ENCODE data around the gene ZNF423. TPM values are rescaled to one million over a fixed set of nuclear protein-coding genes. Genes with fewer than 3 reads are reported as not detected.

The ZNF423 gene
- total RNA-seq, 2 experiments from 2014 or later = not detected

DNA sequence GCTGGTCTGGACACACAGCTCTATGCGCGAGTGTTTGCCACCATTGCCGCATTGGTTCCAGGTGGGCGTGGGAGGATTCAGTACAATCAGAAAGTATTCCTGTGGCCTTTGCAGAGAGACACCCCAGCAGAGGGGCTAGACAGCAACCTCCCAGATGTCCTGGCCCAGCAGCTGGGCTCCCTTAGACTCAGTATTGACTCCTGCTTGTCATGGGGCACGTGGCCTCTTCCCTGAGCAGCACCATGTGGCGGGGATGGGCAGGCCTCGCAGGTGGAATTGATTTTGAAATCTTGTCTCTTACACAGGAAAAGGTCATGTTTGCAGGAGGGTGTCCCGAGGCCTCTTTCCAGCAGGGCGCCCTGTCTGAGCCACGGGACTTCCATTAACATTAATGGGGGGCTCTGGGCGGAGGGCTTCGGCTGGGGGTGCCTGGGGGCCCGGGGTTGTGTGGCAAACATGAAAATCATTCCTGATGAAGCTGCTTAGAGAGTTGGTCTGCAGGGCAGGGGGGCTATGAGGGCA is 385.9 kb downstream of the ZNF423 start:
- intact Hi-C loops (cut with micrococcal nuclease) = no loop called here

DNA sequence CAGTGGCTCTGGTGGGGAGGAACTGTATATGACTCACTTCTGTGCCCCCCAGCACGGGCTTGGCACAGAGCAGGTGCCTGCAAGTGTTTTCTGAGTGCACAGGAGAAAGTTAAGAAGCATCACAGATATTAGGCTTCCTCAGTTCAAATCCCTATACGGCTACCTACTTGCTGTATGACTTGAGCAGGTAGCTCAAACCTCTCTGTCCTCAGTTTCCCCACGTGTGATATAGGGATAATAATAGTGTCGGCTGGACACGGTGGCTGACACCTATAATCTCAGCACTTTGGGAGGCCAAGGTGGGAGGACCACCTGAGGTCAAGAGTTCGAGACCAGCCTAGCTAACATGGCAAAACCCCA is 386.6 kb downstream of the ZNF423 start:
- peaks cover 5% of the 10 kb centered on the region for H3K4me1 Mint-ChIP-seq (ENCODE audit: low read depth)
- no peak for DNase-seq
- no peaks in the 10 kb centered on the region for H3K36me3 Mint-ChIP-seq
- H3K27ac Mint-ChIP-seq = no peak overlapping the region
- H3K4me3 Mint-ChIP-seq = no peak overlapping the region
- ChIA-PET POLR2A (no interaction called here), CTCF (no interaction called here)
- H3K9me3 Mint-ChIP-seq = no peaks in the 10 kb centered on the region
- intact Hi-C loops (cut with micrococcal nuclease) = no loop called here
- H3K27me3 Mint-ChIP-seq = no peaks in the 10 kb centered on the region

More for the DNA sequence above, 385.9 kb downstream of the ZNF423 start:
- no peaks in the 10 kb centered on the region for H3K9me3 Mint-ChIP-seq
- no peaks in the 10 kb centered on the region for H3K36me3 Mint-ChIP-seq
- no peak for DNase-seq
- no peaks in the 10 kb centered on the region for H3K27me3 Mint-ChIP-seq
- H3K4me1 Mint-ChIP-seq (ENCODE audit: low read depth) = no peaks in the 10 kb centered on the region
- CTCF ChIA-PET = no interaction called here
- no peak overlapping the region for H3K4me3 Mint-ChIP-seq
- no peak overlapping the region for H3K27ac Mint-ChIP-seq
- POLR2A ChIA-PET = no interaction called here

DNA sequence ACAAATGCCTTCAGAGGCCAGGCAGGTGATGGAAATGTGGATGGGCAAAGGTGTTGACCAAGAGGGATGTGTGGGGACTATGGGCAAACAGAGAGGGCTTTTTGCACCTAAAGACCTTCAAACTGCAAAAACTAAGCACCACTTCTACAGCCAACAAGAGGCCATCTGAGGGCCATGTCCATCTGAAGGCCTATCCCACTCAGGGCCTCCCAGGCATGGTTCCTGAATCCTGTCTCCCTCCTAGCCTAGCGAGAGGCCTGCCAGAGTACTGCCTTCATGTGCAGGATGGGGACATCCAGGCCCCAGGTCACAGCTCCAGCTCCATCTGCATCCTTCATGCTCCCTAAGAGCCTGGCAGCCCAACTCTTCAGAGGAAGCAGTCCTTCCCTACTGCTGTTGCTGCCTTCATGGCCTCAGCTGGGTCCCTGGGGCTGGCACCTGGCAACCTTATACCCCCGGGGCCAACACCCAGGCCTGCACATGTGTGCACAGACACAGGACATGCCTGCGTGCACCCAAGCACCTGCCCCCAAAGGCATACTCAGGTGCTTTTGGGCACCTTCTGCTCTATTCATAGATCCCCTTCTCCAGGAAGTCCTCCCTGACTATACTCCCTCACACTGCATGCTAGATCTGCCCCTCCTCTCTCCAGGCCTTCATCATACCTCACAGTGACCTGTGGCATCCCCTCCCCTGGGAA is 387.2 kb downstream of the ZNF423 start:
- Mint-ChIP-seq H3K27me3 (no peaks in the 10 kb centered on the region), H3K36me3 (no peaks in the 10 kb centered on the region), H3K4me1 (ENCODE audit: low read depth) (peaks cover 10% of the 10 kb centered on the region), H3K4me3 (no peak overlapping the region), H3K27ac (no peak overlapping the region), H3K9me3 (no peaks in the 10 kb centered on the region)
- DNase-seq = no peak
- intact Hi-C loops (cut with micrococcal nuclease) = no loop called here
- ChIA-PET CTCF (no interaction called here), POLR2A (no interaction called here)

DNA sequence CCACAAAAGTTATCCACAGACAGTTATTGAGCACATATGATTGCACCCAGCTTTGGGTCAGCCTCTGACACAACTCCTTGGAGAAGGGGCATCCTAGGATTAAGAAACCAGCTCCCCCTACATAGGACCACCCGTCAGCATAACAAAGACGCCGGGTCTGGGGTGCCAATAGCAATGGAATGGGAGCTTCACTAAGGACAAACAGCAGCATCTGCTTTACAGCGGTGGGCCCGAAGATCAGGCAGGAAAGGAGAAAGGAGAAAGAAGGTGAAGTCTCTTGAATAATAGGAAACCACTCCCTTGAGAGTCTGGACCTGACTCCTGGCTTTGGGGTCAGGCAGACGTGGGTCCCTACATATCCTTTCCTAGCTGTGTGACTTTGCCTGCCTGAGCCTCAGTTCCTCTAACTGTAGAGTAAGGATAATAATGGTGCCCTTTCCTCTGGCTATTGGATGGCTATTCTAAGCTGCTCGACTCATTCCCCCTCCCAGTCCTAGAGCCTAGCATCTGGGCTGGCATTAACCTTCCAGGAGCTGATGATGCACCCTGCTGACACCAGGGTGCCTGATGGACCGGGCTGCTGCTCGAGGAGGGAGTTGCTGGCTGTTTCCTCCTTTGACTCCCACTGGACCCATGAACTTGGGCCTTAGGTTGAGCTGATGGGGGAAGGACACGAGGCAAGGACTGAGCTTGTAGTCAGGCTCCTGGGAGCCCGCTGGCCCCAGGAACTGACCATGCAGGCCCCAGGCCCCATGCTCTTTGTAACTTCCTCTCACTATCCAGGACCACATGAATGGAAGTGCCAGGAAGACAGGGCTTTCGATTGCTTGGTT is 388.2 kb downstream of the ZNF423 start:
- POLR2A ChIA-PET = no interaction called here
- H3K27ac Mint-ChIP-seq = no peak overlapping the region
- intact Hi-C loops (cut with micrococcal nuclease) = no loop called here
- DNase-seq = no peak
- CTCF ChIA-PET = no interaction called here
- no peaks in the 10 kb centered on the region for H3K9me3 Mint-ChIP-seq
- peaks cover 20% of the 10 kb centered on the region for H3K4me1 Mint-ChIP-seq (ENCODE audit: low read depth)
- H3K27me3 Mint-ChIP-seq = no peaks in the 10 kb centered on the region
- H3K4me3 Mint-ChIP-seq = no peak overlapping the region
- no peaks in the 10 kb centered on the region for H3K36me3 Mint-ChIP-seq

DNA sequence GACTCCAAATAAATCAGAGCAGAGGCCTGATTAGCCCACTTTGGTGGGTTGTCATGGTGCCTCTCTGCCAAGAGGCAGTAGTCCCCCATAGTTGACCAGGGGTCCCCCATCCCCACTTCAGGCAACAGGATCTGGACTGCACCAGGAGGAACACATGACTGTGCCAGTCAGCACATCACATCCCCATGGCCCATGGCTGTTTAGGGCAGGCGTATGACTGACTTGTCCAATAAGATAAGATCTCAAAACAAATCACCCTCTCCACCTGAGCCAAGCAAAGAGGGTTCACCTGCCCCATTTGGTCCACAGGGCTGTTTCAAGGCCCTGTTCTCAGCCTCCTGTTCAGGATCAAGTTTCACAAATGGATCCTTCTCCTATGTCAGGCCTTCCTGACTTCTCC is 389.0 kb downstream of the ZNF423 start:
- no peaks in the 10 kb centered on the region for H3K9me3 Mint-ChIP-seq
- no peak for DNase-seq
- peaks cover 27% of the 10 kb centered on the region for H3K4me1 Mint-ChIP-seq (ENCODE audit: low read depth)
- POLR2A ChIA-PET = no interaction called here
- CTCF ChIA-PET = no interaction called here
- H3K27me3 Mint-ChIP-seq = no peaks in the 10 kb centered on the region
- no peak overlapping the region for H3K4me3 Mint-ChIP-seq
- no peaks in the 10 kb centered on the region for H3K36me3 Mint-ChIP-seq
- no peak overlapping the region for H3K27ac Mint-ChIP-seq
- intact Hi-C loops (cut with micrococcal nuclease) = no loop called here

DNA sequence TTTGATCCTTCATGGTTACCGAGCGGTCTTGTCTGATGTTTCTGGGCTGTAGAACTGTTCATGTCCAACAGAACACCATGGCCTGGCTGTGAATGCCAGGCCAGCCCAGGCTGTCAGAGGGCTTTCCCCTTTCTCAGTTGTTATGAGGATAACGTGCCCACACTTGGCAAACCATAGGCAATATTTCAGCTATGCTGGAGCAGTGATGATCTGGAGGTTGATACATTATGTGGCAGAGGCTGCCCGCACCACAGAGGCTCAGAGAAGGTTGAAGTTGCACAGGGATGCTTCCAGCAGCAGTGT is 389.4 kb downstream of the ZNF423 start:
- DNase-seq = no peak
- intact Hi-C loops (cut with micrococcal nuclease) = no loop called here
- H3K27me3 Mint-ChIP-seq = no peaks in the 10 kb centered on the region
- no peak overlapping the region for H3K27ac Mint-ChIP-seq
- peaks cover 27% of the 10 kb centered on the region for H3K4me1 Mint-ChIP-seq (ENCODE audit: low read depth)
- H3K4me3 Mint-ChIP-seq = no peak overlapping the region
- POLR2A ChIA-PET = no interaction called here
- no peaks in the 10 kb centered on the region for H3K9me3 Mint-ChIP-seq
- H3K36me3 Mint-ChIP-seq = no peaks in the 10 kb centered on the region
- CTCF ChIA-PET = no interaction called here

DNA sequence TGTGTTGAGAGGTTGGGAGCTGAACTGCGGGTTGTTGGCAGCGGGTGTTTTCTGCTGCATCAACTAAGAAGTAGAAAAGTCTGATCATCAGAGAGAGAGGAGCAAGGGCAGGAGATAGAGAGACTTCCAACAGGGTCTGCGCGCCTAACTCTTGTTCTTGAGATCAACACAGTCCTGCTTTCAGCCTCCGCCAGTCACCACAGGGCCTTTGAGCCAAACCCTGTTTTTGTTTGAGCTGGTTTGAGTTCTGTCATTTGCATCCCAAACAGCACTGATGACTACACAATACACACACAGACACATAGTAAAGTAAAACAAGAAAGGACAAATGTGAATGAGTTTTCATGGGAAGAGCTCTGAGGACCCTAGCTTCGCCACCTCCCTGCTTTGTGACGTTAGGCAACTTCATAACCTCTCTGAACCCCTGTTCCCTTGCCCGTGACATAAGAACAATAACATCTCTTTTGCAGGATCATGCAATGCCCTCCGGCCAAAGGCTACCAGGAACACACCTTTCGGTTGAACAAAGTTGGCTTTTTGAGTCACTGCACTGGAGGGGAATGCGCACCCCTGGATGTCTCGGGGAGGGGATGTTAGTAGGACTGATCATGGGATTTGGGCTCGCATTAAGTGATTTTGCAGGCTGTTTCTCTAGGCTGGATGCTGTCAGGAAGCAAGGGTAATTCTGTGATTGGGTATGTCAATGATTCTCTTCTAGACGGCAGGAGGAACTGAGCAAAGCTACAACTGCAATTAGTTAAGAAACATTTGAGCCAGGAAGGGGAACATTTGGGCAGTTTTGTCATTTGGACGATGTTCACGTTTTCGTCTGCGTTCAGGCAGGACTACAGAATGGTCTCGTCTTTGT is 390.0 kb downstream of the ZNF423 start:
- H3K27me3 Mint-ChIP-seq = no peaks in the 10 kb centered on the region
- CTCF ChIA-PET = interaction anchor here (1.0 kb wide), 1 partner anchor 15 kb away, joined by 3 read pairs; no protein-coding TSS in a partner anchor
- DNase-seq = no peak

DNA sequence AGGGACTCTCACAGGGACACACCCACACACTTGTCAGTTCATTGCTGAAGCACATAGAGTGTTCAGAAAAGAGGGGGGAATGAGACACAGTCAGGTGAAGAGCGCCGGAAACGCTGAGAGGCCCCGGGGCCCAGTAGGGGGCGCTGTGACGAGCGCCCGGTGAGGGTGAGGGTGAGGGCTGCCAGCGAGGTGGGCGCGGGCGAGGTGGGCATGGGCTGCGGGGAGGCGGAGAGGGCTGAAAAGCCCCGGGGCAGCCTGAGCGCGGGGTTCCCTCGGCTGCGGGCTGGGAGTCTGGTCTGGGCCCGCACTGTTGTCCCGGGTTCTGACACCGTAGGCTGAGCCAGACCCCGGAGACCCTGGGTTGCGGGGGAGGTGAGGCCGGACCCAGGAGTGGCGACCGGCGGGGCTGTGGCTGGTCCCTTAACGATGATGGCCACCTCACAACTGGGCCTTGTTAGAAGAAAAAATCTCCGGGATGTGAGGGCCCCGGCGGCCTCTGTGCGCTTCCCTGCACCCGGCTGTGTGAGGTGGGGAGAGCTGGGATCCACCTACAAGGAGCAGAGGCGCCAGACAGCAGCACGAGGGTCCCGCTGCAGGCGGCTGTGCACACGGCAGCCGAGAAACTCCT is 390.9 kb downstream of the ZNF423 start:
- Mint-ChIP-seq H3K27me3 (no peaks in the 10 kb centered on the region), H3K36me3 (no peaks in the 10 kb centered on the region), H3K4me1 (ENCODE audit: low read depth) (peaks cover 27% of the 10 kb centered on the region), H3K27ac (no peak overlapping the region), H3K4me3 (no peak overlapping the region), H3K9me3 (no peaks in the 10 kb centered on the region)
- ChIA-PET POLR2A (no interaction called here), CTCF (interaction anchor here (1.0 kb wide), 1 partner anchor 14 kb away, joined by 3 read pairs; no protein-coding TSS in a partner anchor)
- intact Hi-C loops (cut with micrococcal nuclease) = no loop called here
- DNase-seq = peak; percentile 24

More for the DNA sequence above, 390.0 kb downstream of the ZNF423 start:
- no peaks in the 10 kb centered on the region for H3K9me3 Mint-ChIP-seq
- intact Hi-C loops (cut with micrococcal nuclease) = no loop called here
- peaks cover 27% of the 10 kb centered on the region for H3K4me1 Mint-ChIP-seq (ENCODE audit: low read depth)
- no peak overlapping the region for H3K27ac Mint-ChIP-seq
- H3K4me3 Mint-ChIP-seq = no peak overlapping the region
- H3K36me3 Mint-ChIP-seq = no peaks in the 10 kb centered on the region
- POLR2A ChIA-PET = no interaction called here

DNA sequence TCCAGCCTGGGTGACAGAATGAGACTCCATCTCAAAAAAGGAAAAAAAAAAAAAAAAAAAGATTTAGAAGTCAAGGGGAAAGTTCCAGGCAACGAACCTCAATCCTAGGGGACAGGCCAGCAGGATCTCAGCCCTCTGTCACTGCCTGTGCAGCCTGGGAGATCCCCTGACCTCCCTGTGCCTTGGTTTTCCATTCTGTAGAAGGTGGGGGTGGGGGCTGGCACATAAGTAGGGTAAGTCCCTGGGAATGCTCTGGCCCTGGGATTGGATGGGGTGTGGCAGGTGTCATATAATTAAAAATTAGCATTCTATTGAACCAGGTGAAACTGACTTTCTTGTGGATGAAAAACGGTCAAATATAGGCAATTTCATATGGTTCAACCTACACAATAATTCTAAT is 391.8 kb downstream of the ZNF423 start:
- no peaks in the 10 kb centered on the region for H3K27me3 Mint-ChIP-seq
- intact Hi-C loops (cut with micrococcal nuclease) = no loop called here
- H3K4me1 Mint-ChIP-seq (ENCODE audit: low read depth) = peaks cover 27% of the 10 kb centered on the region
- no peaks in the 10 kb centered on the region for H3K9me3 Mint-ChIP-seq
- POLR2A ChIA-PET = no interaction called here
- CTCF ChIA-PET = interaction anchor here (0.6 kb wide), 1 partner anchor 561 kb away, joined by 3 read pairs; the partner anchor contains the start of gene CNEP1R1
- DNase-seq = no peak
- H3K4me3 Mint-ChIP-seq = no peak overlapping the region
- peak overlapping the region; percentile 61 for H3K27ac Mint-ChIP-seq
- no peaks in the 10 kb centered on the region for H3K36me3 Mint-ChIP-seq

DNA sequence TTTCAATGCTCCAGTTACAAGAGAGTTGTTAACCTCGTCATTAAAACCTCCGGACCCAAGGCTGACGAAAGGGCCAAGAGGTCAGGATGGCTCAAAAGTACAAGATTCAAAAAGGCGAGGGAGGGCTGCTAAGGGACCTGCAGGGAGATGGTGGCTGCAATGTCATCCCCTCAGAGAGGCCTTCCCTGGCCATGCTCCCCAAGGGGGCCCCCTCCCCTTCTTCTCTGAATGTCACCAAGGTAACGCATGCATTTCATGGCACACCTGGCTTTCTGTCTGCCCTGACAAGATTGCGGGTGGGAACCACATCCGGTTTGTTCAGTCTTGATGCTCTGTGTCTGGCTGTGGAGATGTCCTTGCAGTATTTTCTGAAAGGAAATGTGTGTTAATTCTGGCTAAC is 392.4 kb downstream of the ZNF423 start:
- Mint-ChIP-seq H3K4me3 (no peak overlapping the region), H3K36me3 (no peaks in the 10 kb centered on the region), H3K27ac (peak overlapping the region; percentile 61), H3K27me3 (no peaks in the 10 kb centered on the region), H3K4me1 (ENCODE audit: low read depth) (peaks cover 27% of the 10 kb centered on the region), H3K9me3 (no peaks in the 10 kb centered on the region)
- ChIA-PET CTCF (interaction anchor here (0.6 kb wide), 1 partner anchor 562 kb away, joined by 3 read pairs; the partner anchor contains the start of gene CNEP1R1), POLR2A (no interaction called here)
- peak; percentile 86 for DNase-seq
- intact Hi-C loops (cut with micrococcal nuclease) = no loop called here

DNA sequence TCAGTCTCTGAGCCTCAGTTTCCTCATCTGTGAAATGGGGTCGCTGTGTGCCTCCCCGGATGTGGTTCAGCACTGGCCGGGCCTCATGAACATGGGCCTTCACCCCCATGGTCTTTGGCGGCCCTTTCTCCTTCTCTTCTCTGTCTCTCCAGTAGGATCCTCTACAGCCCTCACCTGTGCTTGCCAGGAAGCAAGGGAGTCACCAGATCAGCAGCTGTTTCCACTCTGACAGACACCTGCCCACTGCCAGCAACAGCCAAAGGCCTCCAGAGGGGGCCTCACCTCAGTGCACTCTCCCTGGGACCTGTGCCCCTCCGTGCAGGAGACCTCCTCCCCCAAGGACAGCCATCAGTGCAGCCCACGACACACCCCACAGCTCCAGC is 392.9 kb downstream of the ZNF423 start:
- Mint-ChIP-seq H3K27ac (no peak overlapping the region), H3K36me3 (no peaks in the 10 kb centered on the region), H3K9me3 (no peaks in the 10 kb centered on the region), H3K4me1 (ENCODE audit: low read depth) (peaks cover 27% of the 10 kb centered on the region), H3K4me3 (no peak overlapping the region), H3K27me3 (no peaks in the 10 kb centered on the region)
- POLR2A ChIA-PET = no interaction called here
- intact Hi-C loops (cut with micrococcal nuclease) = loop anchor here (1.0 kb wide), 1 partner anchor 22 kb away; no protein-coding TSS in a partner anchor
- CTCF ChIA-PET = no interaction called here
- DNase-seq = peak; percentile 12

Measured in activated CD4-positive, alpha-beta memory T cell treated with anti-CD3 and anti-CD28 coated beads for 36 hours (primary cell).